Measurements from ENCODE around the gene HIGD1A.

DNA sequence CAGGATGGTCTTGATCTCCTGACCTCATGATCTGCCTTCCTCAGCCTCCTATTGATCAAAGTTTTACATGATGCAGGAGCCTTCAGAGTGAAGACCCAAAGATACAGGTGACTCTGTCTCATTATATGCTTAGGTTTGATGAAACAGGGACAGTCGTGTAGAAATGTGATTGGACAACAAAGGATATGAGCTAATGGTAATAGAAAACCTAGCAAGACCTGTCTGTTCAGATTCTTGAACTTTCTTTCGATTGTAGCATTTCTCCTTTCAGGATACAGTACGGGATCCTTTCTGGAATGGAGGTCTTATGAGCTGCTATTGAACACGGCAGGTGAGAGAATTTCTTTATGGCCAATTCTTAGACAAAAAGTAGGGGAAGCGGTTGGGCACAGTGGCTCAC, 4.9 kb upstream of the HIGD1A start, which contains the start of gene ACKR2:
- no peak for TF ChIP-seq SP1 (IDR thresholded peaks at IDR 0.05; ENCODE audit: low read depth, low read length)
- no peak for TF ChIP-seq EP300 (IDR thresholded peaks at IDR 0.05; ENCODE audit: borderline replicate concordance in 1 of 2, low read depth in 2 of 2, low read length in 2 of 2)
- no peak for TF ChIP-seq RFX5 (IDR thresholded peaks at IDR 0.05; ENCODE audit: borderline replicate concordance, low read depth, low read length)
- TF ChIP-seq TAF1 (IDR thresholded peaks at IDR 0.05; ENCODE audit: low read depth, low read length): no peak
- no peak for TF ChIP-seq POLR2A (IDR thresholded peaks at IDR 0.05; ENCODE audit: control extremely low read depth in 1 of 2, low read depth in 2 of 2, low read length in 2 of 2)
- TF ChIP-seq CTCF (IDR thresholded peaks at IDR 0.05; ENCODE audit: control extremely low read depth in 1 of 3, insufficient read depth in 1 of 3, low read depth in 1 of 3, low read length in 3 of 3): no peak

Measured in H1 (cell line).